HG03457 (cell line): ENCODE results near the gene PCDHA12.
"Not testable (repeated sequence)": the region's sequence is repeated elsewhere in the genome, so short reads cannot be mapped to it uniquely, and the experiment has no call there.

Experiments used
- ATAC-seq: cut with Tn5 transposase; IDR thresholded peaks from one replicate; pipeline ENCODE4 v1.9.1; 2021; ENCODE audit warnings: moderate number of reproducible peaks; ENCODE audit not compliant: unreplicated experiment

The PCDHA12 gene, protein sequence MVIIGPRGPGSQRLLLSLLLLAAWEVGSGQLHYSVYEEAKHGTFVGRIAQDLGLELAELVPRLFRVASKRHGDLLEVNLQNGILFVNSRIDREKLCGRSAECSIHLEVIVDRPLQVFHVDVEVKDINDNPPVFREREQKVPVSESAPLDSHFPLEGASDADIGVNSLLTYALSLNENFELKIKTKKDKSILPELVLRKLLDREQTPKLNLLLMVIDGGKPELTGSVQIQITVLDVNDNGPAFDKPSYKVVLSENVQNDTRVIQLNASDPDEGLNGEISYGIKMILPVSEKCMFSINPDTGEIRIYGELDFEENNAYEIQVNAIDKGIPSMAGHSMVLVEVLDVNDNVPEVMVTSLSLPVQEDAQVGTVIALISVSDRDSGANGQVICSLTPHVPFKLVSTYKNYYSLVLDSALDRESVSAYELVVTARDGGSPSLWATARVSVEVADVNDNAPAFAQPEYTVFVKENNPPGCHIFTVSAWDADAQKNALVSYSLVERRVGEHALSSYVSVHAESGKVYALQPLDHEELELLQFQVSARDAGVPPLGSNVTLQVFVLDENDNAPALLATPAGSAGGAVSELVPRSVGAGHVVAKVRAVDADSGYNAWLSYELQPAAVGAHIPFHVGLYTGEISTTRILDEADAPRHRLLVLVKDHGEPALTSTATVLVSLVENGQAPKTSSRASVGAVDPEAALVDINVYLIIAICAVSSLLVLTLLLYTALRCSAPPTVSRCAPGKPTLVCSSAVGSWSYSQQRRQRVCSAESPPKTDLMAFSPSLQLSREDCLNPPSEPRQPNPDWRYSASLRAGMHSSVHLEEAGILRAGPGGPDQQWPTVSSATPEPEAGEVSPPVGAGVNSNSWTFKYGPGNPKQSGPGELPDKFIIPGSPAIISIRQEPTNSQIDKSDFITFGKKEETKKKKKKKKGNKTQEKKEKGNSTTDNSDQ

DNA sequence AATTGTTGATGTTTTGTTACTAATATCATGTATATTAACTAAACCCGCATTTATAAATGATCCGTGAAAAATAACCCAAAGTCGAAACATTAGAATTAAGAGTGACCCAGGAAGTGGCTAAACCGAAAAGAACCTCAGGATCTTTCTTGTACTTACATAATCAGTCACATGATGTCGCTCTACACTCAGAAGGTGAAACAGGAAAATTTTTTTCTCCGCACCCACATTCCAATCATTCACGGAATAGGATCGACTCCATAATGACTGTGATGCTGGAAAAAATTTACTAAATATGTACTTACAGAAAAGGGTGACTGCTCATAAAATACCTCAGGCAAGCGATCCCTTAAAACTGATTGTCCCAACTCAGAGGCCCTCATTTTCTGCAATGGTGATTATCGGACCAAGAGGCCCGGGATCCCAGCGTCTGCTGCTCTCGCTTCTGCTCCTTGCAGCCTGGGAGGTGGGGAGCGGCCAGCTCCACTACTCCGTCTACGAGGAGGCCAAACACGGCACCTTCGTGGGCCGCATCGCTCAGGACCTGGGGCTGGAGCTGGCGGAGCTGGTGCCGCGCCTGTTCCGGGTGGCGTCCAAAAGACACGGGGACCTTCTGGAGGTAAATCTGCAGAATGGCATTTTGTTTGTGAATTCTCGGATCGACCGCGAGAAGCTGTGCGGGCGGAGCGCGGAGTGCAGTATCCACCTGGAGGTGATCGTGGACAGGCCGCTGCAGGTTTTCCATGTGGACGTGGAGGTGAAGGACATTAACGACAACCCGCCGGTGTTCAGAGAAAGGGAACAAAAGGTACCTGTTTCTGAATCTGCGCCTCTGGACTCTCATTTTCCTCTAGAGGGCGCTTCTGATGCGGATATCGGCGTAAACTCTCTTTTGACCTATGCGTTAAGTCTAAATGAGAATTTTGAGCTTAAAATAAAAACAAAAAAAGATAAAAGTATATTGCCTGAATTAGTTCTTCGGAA lies at the start of gene PCDHA12:
PCDHA12 (plus strand) TSS at position 224 of the 981 bp plus-strand sequence; CDS start at position 389, 165 bp downstream.
- no peak for ATAC-seq

DNA sequence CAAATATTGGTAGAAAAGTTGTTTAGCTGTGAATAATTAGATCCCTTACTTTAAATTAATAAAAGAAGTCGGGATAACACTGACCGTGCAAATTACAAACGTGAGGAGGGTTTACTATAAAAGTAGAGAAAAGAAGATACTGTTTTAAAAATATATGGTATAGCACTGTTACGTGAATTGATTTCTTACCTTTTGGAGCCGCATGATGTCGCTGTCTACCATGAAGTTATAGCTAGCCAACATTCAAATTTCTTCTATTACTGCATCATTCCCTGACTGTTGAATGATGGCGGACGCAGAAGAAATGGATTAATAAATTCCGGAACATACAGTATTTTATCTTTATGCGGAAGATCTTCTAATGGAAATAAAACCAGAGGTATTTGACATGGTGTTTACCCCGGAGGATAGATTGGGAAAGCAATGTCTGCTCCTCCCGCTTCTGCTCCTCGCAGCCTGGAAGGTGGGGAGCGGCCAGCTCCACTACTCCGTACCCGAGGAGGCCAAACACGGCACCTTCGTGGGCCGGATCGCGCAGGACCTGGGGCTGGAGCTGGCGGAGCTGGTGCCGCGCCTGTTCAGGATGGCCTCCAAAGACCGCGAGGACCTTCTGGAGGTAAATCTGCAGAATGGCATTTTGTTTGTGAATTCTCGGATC lies 47.3 kb upstream of the PCDHA12 start, which contains the start of gene PCDHA6:
PCDHA6 (plus strand) TSS at position 257 of the 658 bp plus-strand sequence; CDS start at position 389, 132 bp downstream.
- no peak for ATAC-seq

DNA sequence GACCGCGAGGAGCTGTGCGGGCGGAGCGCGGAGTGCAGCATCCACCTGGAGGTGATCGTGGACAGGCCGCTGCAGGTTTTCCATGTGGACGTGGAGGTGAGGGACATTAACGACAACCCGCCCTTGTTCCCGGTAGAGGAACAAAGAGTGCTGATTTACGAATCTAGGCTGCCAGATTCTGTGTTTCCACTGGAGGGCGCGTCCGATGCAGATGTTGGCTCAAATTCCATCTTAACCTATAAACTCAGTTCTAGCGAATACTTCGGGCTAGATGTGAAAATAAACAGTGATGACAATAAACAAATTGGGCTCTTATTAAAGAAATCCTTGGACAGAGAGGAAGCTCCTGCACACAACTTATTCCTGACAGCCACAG lies 46.8 kb upstream of the PCDHA12 start:
- ATAC-seq: no peak

DNA sequence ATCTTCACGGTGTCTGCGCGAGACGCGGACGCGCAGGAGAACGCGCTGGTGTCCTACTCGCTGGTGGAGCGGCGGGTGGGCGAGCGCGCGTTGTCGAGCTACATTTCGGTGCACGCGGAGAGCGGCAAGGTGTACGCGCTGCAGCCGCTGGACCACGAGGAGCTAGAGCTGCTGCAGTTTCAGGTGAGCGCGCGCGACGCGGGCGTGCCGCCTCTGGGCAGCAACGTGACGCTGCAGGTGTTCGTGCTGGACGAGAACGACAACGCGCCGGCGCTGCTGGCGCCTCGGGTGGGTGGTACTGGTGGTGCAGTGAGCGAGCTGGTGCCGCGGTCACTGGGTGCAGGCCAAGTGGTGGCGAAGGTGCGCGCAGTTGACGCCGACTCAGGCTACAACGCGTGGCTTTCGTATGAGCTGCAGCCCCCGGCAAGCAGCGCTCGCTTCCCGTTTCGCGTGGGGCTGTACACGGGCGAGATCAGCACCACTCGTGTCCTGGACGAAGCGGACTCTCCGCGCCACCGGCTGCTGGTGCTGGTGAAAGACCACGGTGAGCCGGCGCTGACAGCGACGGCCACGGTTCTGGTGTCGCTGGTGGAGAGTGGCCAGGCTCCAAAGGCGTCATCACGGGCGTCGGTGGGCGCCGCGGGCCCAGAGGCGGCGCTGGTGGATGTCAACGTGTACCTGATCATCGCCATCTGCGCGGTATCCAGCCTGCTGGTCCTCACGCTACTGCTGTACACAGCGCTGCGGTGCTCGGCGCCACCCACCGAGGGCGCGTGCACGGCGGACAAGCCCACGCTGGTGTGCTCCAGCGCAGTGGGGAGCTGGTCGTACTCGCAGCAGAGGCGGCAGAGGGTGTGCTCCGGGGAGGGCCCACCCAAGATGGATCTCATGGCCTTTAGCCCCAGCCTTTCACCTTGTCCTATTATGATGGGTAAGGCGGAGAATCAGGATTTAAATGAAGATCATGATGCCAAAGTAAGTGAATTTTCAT lies 45.3 kb upstream of the PCDHA12 start:
- ATAC-seq: not testable (repeated sequence)

DNA sequence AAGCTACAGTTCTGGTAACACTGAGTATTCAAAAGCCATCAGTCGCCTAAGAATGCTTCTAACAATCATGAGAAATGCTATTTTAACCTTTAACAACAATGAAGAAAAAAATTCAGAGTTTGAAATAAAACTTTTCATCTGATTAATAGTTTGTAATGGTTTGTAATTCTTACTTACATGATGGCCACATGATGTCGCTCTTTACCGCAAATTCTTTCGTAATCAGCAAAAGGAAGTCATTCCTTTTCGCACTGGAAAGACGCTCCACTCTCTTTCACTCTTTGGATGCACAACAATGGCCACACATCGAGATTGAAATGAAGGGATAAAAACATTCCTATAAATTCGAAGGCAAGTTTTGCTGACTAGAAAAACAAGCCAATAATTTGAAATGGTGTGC lies 41.1 kb upstream of the PCDHA12 start, which contains the start of gene PCDHA7:
PCDHA7 (plus strand) TSS at position 277 of the 400 bp plus-strand sequence; CDS start at position 392, 115 bp downstream.
- no peak for ATAC-seq

DNA sequence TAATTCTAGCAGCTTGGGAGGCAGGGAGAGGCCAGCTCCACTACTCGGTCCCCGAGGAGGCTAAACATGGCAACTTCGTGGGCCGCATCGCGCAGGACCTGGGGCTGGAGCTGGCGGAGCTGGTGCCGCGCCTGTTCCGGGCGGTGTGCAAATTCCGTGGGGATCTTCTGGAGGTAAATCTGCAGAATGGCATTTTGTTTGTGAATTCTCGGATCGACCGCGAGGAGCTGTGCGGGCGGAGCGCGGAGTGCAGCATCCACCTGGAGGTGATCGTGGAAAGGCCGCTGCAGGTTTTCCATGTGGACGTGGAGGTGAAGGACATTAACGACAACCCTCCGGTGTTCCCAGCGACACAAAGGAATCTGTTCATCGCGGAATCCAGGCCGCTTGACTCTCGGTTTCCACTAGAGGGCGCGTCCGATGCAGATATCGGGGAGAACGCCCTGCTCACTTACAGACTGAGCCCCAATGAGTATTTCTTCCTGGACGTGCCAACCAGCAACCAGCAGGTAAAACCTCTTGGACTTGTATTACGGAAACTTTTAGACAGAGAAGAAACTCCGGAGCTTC lies 40.6 kb upstream of the PCDHA12 start:
- not testable (repeated sequence) for ATAC-seq

DNA sequence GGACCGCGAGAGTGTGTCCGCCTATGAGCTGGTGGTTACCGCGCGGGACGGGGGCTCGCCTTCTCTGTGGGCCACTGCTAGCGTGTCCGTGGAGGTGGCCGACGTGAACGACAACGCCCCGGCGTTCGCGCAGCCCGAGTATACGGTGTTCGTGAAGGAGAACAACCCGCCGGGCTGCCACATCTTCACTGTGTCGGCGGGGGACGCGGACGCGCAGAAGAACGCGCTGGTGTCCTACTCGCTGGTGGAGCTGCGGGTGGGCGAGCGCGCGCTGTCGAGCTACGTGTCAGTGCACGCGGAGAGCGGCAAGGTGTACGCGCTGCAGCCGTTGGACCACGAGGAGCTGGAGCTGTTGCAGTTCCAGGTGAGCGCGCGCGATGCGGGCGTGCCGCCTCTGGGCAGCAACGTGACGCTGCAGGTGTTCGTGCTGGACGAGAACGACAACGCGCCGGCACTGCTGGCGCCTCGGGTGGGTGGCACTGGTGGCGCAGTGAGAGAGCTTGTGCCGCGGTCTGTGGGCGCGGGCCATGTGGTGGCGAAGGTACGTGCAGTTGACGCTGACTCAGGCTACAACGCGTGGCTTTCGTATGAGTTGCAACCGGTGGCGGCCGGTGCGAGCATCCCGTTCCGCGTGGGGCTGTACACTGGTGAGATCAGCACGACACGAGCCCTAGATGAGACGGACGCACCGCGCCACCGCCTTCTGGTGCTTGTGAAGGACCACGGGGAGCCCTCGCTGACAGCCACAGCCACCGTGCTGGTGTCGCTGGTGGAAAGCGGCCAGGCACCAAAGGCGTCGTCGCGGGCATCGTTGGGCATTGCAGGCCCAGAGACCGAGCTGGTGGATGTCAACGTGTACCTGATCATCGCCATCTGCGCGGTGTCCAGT lies 39.2 kb upstream of the PCDHA12 start:
- no peak for ATAC-seq

DNA sequence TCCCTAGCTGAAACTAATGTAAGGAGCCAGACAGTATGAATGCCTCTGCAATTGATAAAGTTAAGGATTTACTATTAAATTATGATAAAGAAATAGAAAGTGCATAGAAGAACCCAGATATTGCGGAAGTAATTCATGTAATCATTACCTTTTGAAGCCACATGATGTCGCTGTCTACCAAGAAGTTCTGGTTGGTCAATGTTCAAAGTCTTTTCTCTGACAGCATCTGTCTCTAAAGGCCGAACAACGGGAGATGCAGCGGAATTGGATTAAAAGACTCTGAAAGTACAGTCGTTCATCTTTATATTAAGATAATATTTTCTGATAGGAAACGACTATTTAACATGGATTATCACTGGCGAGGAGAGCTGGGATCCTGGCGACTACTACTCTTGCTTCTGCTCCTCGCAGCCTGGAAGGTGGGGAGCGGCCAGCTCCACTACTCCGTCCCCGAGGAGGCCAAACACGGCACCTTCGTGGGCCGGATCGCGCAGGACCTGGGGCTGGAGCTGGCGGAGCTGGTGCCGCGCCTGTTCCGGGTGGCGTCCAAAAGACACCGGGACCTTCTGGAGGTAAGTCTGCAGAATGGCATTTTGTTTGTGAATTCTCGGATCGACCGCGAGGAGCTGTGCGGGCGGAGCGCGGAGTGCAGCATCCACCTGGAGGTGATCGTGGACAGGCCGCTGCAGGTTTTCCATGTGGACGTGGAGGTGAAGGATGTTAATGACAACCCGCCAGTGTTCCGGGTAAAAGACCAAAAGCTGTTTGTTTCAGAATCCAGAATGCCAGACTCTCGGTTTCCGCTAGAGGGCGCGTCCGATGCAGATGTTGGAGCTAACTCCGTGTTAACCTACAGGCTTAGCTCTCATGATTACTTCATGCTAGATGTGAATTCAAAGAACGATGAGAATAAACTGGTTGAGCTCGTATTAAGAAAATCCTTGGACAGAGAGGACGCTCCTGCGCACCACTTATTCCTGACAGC lies 33.8 kb upstream of the PCDHA12 start, which contains the start of gene PCDHA8:
PCDHA8 (plus strand) TSS at position 210 of the 985 bp plus-strand sequence; CDS start at position 345, 135 bp downstream.
- ATAC-seq: no peak

DNA sequence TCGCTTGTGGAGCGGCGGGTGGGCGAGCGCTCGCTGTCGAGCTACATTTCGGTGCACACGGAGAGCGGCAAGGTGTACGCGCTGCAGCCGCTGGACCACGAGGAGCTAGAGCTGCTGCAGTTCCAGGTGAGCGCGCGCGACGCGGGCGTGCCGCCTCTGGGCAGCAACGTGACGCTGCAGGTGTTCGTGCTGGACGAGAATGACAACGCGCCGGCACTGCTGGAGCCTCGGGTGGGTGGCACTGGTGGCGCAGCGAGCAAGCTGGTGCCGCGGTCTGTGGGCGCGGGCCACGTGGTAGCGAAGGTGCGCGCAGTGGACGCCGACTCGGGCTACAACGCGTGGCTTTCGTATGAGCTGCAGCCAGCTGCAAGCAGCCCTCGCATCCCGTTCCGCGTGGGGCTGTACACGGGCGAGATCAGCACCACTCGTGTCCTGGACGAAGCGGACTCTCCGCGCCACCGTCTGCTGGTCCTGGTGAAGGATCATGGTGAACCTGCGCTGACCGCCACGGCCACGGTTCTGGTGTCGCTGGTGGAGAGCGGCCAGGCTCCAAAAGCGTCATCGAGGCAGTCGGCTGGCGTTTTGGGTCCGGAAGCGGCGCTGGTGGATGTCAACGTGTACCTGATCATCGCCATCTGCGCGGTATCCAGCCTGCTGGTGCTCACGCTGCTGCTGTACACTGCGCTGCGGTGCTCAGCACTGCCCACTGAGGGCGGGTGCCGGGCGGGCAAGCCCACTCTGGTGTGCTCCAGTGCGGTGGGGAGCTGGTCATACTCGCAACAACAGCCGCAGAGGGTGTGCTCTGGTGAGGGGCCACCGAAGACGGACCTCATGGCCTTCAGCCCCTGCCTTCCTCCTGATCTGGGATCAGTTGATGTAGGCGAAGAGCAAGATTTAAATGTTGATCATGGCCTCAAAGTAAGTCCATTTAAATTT lies 32.0 kb upstream of the PCDHA12 start:
- no peak for ATAC-seq

DNA sequence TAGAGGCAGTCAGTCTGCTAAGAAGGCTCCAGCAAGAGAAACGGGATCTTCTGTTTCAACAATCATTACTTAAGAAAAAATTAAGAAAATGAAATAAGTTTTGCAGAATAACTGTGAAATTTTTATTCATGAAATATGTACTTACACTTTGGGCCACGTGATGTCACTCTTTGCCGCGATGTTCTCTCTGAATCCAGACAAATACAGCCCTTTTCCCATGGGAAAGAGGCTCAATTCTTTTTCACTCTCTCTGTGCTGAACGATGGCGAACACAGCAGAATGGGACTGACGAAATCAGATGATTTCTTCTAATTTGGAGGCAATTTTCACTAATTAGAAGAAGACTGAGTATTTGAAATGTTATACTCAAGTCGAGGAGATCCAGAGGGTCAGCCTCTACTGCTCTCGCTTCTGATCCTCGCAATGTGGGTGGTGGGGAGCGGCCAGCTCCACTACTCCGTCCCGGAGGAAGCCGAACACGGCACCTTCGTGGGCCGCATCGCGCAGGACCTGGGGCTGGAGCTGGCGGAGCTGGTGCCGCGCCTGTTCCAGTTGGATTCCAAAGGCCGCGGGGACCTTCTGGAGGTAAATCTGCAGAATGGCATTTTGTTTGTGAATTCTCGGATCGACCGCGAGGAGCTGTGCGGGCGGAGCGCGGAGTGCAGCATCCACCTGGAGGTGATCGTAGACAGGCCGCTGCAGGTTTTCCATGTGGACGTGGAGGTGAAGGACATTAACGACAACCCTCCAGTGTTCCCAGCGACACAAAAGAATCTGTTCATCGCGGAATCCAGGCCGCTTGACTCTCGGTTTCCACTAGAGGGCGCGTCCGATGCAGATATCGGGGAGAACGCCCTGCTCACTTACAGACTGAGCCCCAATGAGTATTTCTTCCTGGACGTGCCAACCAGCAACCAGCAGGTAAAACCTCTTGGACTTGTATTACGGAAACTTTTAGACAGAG lies 26.7 kb upstream of the PCDHA12 start, which contains the start of gene PCDHA9:
PCDHA9 (plus strand) TSS at position 244 of the 964 bp plus-strand sequence; CDS start at position 358, 114 bp downstream.
- ATAC-seq: not testable (repeated sequence)

DNA sequence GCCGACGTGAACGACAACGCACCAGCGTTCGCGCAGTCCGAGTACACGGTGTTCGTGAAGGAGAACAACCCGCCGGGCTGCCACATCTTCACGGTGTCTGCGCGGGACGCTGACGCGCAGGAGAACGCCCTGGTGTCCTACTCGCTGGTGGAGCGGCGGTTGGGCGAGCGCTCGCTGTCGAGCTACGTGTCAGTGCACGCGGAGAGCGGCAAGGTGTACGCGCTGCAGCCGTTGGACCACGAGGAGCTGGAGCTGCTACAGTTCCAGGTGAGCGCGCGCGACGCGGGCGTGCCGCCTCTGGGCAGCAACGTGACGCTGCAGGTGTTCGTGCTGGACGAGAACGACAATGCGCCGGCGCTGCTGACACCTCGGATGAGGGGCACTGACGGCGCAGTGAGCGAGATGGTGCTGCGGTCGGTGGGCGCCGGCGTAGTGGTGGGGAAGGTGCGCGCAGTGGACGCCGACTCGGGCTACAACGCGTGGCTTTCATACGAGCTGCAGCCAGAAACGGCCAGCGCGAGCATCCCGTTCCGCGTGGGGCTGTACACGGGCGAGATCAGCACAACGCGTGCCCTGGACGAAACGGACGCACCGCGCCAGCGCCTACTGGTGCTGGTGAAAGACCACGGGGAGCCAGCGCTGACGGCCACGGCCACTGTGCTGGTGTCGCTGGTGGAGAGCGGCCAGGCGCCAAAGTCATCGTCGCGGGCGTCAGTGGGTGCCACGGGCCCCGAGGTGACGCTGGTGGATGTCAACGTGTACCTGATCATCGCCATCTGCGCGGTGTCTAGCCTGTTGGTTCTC lies 25.1 kb upstream of the PCDHA12 start:
- ATAC-seq: not testable (repeated sequence)

DNA sequence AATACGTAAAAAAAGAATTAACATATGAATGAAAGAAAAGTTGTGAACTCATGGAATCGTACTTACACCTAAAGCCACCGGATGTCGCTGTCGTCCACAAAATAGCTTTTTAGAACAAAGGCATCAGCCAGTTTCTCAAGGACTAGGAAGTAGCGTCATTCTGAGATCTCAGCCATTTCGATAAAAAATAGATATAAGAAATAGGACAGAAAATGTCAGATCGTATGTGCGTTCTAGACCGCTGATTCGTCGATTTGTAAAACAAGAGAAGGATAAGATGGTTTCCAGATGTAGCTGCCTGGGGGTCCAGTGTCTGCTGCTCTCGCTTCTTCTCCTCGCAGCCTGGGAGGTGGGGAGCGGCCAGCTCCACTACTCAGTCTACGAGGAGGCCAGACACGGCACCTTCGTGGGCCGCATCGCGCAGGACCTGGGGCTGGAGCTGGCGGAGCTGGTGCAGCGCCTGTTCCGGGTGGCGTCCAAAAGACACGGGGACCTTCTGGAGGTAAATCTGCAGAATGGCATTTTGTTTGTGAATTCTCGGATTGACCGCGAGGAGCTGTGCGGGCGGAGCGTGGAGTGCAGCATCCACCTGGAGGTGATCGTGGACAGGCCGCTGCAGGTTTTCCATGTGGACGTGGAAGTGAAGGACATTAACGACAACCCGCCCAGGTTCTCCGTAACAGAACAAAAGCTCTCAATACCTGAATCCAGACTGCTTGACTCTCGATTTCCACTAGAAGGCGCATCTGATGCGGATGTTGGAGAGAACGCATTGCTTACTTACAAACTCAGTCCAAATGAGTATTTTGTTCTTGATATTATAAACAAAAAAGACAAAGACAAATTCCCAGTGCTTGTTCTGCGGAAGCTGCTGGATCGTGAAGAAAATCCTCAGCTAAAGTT lies 19.1 kb upstream of the PCDHA12 start, which contains the start of gene PCDHA10:
PCDHA10 (plus strand) TSS at position 126 of the 903 bp plus-strand sequence; CDS start at position 278, 152 bp downstream.
- ATAC-seq: no peak
